CD4-positive, alpha-beta T cell (primary cell): Measurements from ENCODE around the gene FRMD8. TPM values are rescaled to one million over a fixed set of nuclear protein-coding genes. Genes with fewer than 3 reads are reported as not detected.

Source experiments
- ATAC-seq: fragments of 200-7000 bp; cut with Tn5 transposase; one replicate; pipeline ENCODE4 v1.10.0; 2022; ENCODE audit warnings: mild to moderate bottlenecking; ENCODE audit not compliant: poor library complexity
- CTCF ChIA-PET: fragments of 350-600 bp; sonication (Branson Sonifier 250); formaldehyde crosslinking; loops from one replicate; lab custom pipeline; 2021; ENCODE audit warnings: antibody characterized with exemption, inconsistent platforms; lab: Charles Lee
- POLR2A ChIA-PET: fragments of 350-600 bp; sonication (Branson Sonifier 250); formaldehyde crosslinking; loops from one replicate; lab custom pipeline; 2021; ENCODE audit warnings: antibody characterized with exemption, inconsistent platforms; lab: Charles Lee
- DNase-seq, 14 experiments: peaks; one replicate each; pipeline ENCODE4 v3.0.0-alpha.2; 2013 to 2020; ENCODE audit warnings: mixed read lengths in 2 of 14
- H3K27ac ChIP-seq, 2 donors: one replicate each; pipeline versions ENCODE4 v1.5.1 to v1.7.0; 2013; ENCODE audit warnings: low read length in 2 of 2, low read depth in 1 of 2, mild to moderate bottlenecking in 1 of 2
- H3K27me3 ChIP-seq, 2 experiments: 1 replicate in 1 of 2; 2 replicates in 1 of 2; pipeline versions ENCODE4 v1.6.1 to v1.7.0; 2013; ENCODE audit warnings: low read length in 2 of 2, control low read depth in 1 of 2, mild to moderate bottlenecking in 1 of 2, moderate library complexity in 1 of 2; ENCODE audit not compliant: insufficient read depth in 2 of 2, control insufficient read depth in 1 of 2
- H3K36me3 ChIP-seq: one replicate; pipeline ENCODE4 v1.6.1; 2013; ENCODE audit warnings: low read length, control low read depth; ENCODE audit not compliant: insufficient read depth
- H3K4me1 ChIP-seq: one replicate; pipeline ENCODE4 v1.6.1; 2013; ENCODE audit warnings: low read length, control low read depth; ENCODE audit not compliant: insufficient read depth
- H3K4me3 ChIP-seq: one replicate; pipeline ENCODE4 v1.5.1; 2013; ENCODE audit warnings: mild to moderate bottlenecking, low read length, moderate library complexity
- H3K9me3 ChIP-seq, 2 experiments: 1 replicate in 1 of 2; 2 replicates in 1 of 2; pipeline versions ENCODE4 v1.6.1 to v1.7.0; 2013; ENCODE audit warnings: low read length in 2 of 2, mild to moderate bottlenecking in 2 of 2, control low read depth in 1 of 2, moderate library complexity in 1 of 2; ENCODE audit not compliant: control insufficient read depth in 1 of 2, insufficient read depth in 1 of 2
- H3K27ac Mint-ChIP-seq: one replicate; pipeline ENCODE4 v1.8.0; 2020; ENCODE audit warnings: mixed read lengths
- H3K27me3 Mint-ChIP-seq: one replicate; pipeline ENCODE4 v1.8.0; 2021; ENCODE audit warnings: mixed read lengths
- H3K36me3 Mint-ChIP-seq: one replicate; pipeline ENCODE4 v1.8.0; 2021; ENCODE audit warnings: low read depth, mixed read lengths
- H3K4me1 Mint-ChIP-seq: one replicate; pipeline ENCODE4 v1.8.0; 2021; ENCODE audit warnings: low read depth, mixed read lengths
- H3K4me3 Mint-ChIP-seq: one replicate; pipeline ENCODE4 v1.8.0; 2020; ENCODE audit warnings: mild to moderate bottlenecking, mixed read lengths
- H3K9me3 Mint-ChIP-seq: one replicate; pipeline ENCODE4 v1.8.0; 2020; ENCODE audit warnings: mixed read lengths
- CTCF ChIP-seq: fragments of 200-600 bp; IDR thresholded peaks from one replicate; pipeline ENCODE4 v1.8.0; 2022; ENCODE audit warnings: antibody characterized with exemption, mild to moderate bottlenecking
- intact Hi-C, 2 experiments: fragments of 100-400 bp; cut with DNase I in 1 of 2; cut with micrococcal nuclease in 1 of 2; formaldehyde crosslinking; loops; one replicate each; pipeline versions ENCODE4 v1.15.1 to v1.9.0; 2023 to 2025; cut with DNase I, micrococcal nuclease
- total RNA-seq, 174 experiments: library from RNA in 2 of 174; stranded (reverse) in 2 of 174; gene quantifications; one replicate each; pipeline ENCODE4 v1.2.3 and lab custom pipeline; 2021 to 2026

The FRMD8 gene
- total RNA-seq, 2 experiments from 2014 or later: 19.4 to 25.3 TPM

DNA sequence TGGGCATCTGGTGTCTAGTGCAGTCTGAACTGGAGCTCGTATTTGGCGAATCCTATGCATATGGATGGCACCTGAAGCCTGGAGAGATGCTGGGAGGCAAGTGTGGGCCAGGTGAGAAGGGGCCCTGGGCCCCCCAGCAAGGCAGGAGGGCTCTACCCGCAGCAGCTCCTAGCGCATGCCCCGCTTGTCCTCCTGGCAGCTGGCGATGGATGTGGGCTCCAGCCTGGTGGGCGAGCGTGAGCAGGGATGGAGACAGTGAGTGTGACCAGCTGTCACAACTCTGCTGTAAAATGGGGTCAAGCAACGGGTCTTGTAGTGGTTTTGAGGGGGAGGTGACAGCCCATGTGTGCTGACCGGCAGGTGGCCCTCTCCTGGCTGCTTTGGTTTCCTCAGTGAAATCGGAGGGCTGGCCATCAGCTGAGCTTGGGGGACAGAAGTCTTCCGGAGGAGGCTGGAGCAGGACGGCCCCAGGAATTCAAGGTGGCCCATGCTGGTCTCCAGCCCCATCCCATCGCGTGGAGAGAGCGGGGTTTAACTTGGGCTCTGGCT is 12.0 kb downstream of the FRMD8 start:
- CTCF ChIA-PET: interaction anchor here (1.3 kb wide), 1 partner anchor 16 kb away, joined by 3 read pairs; no protein-coding TSS in a partner anchor
- intact Hi-C loops: no loop called here
- Histone ChIP-seq H3K27ac (no peak overlapping the region), H3K36me3 (peaks cover 65% of the 10 kb centered on the region), H3K4me1 (no peaks in the 10 kb centered on the region), H3K4me3 (no peak overlapping the region), H3K9me3 (no peaks in the 10 kb centered on the region), H3K27me3 (no peaks in the 10 kb centered on the region)
- peaks cover 2% of the 10 kb centered on the region for H3K4me1 Mint-ChIP-seq
- POLR2A ChIA-PET: interaction anchor here (0.8 kb wide), 1 partner anchor 99 kb away, joined by 3 read pairs; no protein-coding TSS in a partner anchor
- ATAC-seq: no peak
- no peak for DNase-seq
- H3K27ac Mint-ChIP-seq: no peak overlapping the region
- no peaks in the 10 kb centered on the region for H3K9me3 Mint-ChIP-seq
- no peaks in the 10 kb centered on the region for H3K27me3 Mint-ChIP-seq
- no peak for TF ChIP-seq CTCF
- peaks cover 52% of the 10 kb centered on the region for H3K36me3 Mint-ChIP-seq
- H3K4me3 Mint-ChIP-seq: no peak overlapping the region

DNA sequence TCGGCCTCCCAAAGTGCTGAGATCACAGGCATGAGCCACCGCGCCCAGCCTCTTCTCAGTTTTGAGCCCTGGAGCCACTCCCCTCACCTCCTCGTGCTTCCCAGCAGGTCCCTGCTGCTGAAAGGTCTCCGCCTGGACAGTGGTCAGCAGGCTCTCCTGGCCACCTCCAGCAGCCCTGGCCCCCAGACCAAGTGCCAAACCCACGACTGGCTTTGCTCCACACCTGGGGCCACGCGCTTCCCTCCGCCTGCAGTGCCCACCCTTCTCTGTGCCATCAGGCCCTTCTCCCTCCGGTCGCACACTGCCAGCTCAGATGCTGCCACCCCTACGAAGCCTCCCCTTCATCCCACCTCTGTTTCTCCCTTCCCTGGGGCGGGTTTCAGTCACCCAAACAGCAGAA is 12.8 kb downstream of the FRMD8 start:
- ChIA-PET POLR2A (no interaction called here), CTCF (no interaction called here)
- DNase-seq: no peak
- Mint-ChIP-seq H3K27ac (no peak overlapping the region), H3K9me3 (no peaks in the 10 kb centered on the region), H3K36me3 (peaks cover 56% of the 10 kb centered on the region), H3K4me3 (no peak overlapping the region), H3K4me1 (peaks cover 5% of the 10 kb centered on the region), H3K27me3 (no peaks in the 10 kb centered on the region)
- Histone ChIP-seq H3K27me3 (no peaks in the 10 kb centered on the region), H3K9me3 (no peaks in the 10 kb centered on the region), H3K27ac (no peak overlapping the region), H3K4me3 (no peak overlapping the region), H3K36me3 (peaks cover 61% of the 10 kb centered on the region), H3K4me1 (peaks cover 5% of the 10 kb centered on the region)
- no peak for ATAC-seq
- intact Hi-C loops: no loop called here
- no peak for TF ChIP-seq CTCF

- ChIA-PET CTCF (no interaction called here), POLR2A (no interaction called here)
- peaks cover 56% of the 10 kb centered on the region for H3K36me3 Mint-ChIP-seq
- no peaks in the 10 kb centered on the region for H3K27me3 ChIP-seq
- H3K27ac Mint-ChIP-seq: no peak overlapping the region
- peaks cover 60% of the 10 kb centered on the region for H3K36me3 ChIP-seq
- H3K27me3 Mint-ChIP-seq: no peaks in the 10 kb centered on the region
- ATAC-seq: no peak
- H3K4me3 Mint-ChIP-seq: no peak overlapping the region
- H3K4me3 ChIP-seq: no peak overlapping the region
- no peak for TF ChIP-seq CTCF
- no peaks in the 10 kb centered on the region for H3K9me3 Mint-ChIP-seq
- H3K27ac ChIP-seq: no peak overlapping the region
- DNase-seq: no peak
- no peaks in the 10 kb centered on the region for H3K9me3 ChIP-seq
- peaks cover 9% of the 10 kb centered on the region for H3K4me1 ChIP-seq
- H3K4me1 Mint-ChIP-seq: peaks cover 5% of the 10 kb centered on the region
- intact Hi-C loops: no loop called here
Measured at GRCh38 chr11:65399845-65400244, 13.4 kb downstream of the FRMD8 start.
